Neural progenitor cell (in vitro differentiated cells): ENCODE data around the gene MRPS12.

Source experiments
- CTCF ChIP-seq: fragments of 200-600 bp; sonication (generic); IDR thresholded peaks from 2 replicates; pipeline ENCODE4 v1.5.1; 2017; ENCODE audit warnings: antibody characterized with exemption, mild to moderate bottlenecking
- EZH2 ChIP-seq: fragments of 200-600 bp; sonication (generic); IDR thresholded peaks from 2 replicates; pipeline ENCODE4 v1.6.1; 2017; ENCODE audit warnings: antibody characterized with exemption, mild to moderate bottlenecking, moderate library complexity
- EZH2phosphoT487 ChIP-seq: fragments of 200-600 bp; sonication (generic); IDR thresholded peaks from 2 replicates; pipeline ENCODE4 v1.6.1; 2017; ENCODE audit warnings: antibody characterized with exemption

GRCh38 chr19:38892841-38893240 is 37.9 kb upstream of the MRPS12 start:
- TF ChIP-seq CTCF: no peak
- TF ChIP-seq EZH2phosphoT487: no peak
- no peak for TF ChIP-seq EZH2
